IPS DF 6.9 (cell line): ENCODE measurements around the gene TES.

Source experiments
- DNase-seq: peaks from one replicate; pipeline ENCODE4 v3.0.0-alpha.2; 2013; ENCODE audit warnings: low read depth, low spot score
- H3K27ac ChIP-seq: one replicate; pipeline ENCODE4 v1.5.1; 2013; ENCODE audit warnings: low read length, control low read depth
- H3K27me3 ChIP-seq: 2 replicates; pipeline ENCODE4 v1.6.1; 2013; ENCODE audit warnings: mild to moderate bottlenecking, low read length; ENCODE audit not compliant: control insufficient read depth, insufficient read depth
- H3K36me3 ChIP-seq: 2 replicates; pipeline ENCODE4 v1.6.1; 2013; ENCODE audit warnings: low read length; ENCODE audit not compliant: control insufficient read depth, insufficient read depth
- H3K4me1 ChIP-seq: 2 replicates; pipeline ENCODE4 v1.6.1; 2013; ENCODE audit warnings: low read length; ENCODE audit not compliant: control insufficient read depth, insufficient read depth
- H3K4me3 ChIP-seq: 2 replicates; pipeline ENCODE4 v1.5.1; 2013; ENCODE audit warnings: mild to moderate bottlenecking, low read length
- H3K9me3 ChIP-seq: 2 replicates; pipeline ENCODE4 v1.6.1; 2013; ENCODE audit warnings: low read length, inconsistent platforms; ENCODE audit not compliant: control insufficient read depth, insufficient read depth
- WGBS: extraction: QIAGEN DNeasy Blood & Tissue Kit; methylation state at CpG from one replicate; pipeline ENCODE4 v1.1.7; 2013; ENCODE audit warnings: mixed read lengths, missing lambda C conversion rate; ENCODE audit not compliant: insufficient read length, insufficient coverage; 5-methylcytosine and 5-hydroxymethylcytosine counted together

Gene TES

GRCh38 chr7:116230191-116231005 lies 20.1 kb downstream of the TES start:
- no peak for DNase-seq
- no peaks in the 10 kb centered on the region for H3K36me3 ChIP-seq
- no peaks in the 10 kb centered on the region for H3K9me3 ChIP-seq
- H3K27ac ChIP-seq, result no peak overlapping the region
- no peaks in the 10 kb centered on the region for H3K27me3 ChIP-seq
- no peak overlapping the region for H3K4me3 ChIP-seq
- no CpG with 5 or more reads among the region's 4 CpGs for WGBS
- peaks cover 2% of the 10 kb centered on the region; the same call in 1 of the 2 replicates for H3K4me1 ChIP-seq

- H3K36me3 ChIP-seq, result no peaks in the 10 kb centered on the region
- H3K4me1 ChIP-seq, result peaks cover 2% of the 10 kb centered on the region; the same call in 1 of the 2 replicates
- H3K4me3 ChIP-seq, result no peak overlapping the region
- no peak overlapping the region for H3K27ac ChIP-seq
- no peak for DNase-seq
- H3K27me3 ChIP-seq, result no peaks in the 10 kb centered on the region
- WGBS, result no CpG with 5 or more reads among the region's 2 CpGs
- no peaks in the 10 kb centered on the region for H3K9me3 ChIP-seq
Observed at GRCh38 chr7:116231543-116231942, 21.2 kb downstream of the TES start.

- Histone ChIP-seq H3K4me1 (peaks cover 2% of the 10 kb centered on the region; the same call in 1 of the 2 replicates), H3K4me3 (no peak overlapping the region), H3K27me3 (no peaks in the 10 kb centered on the region), H3K36me3 (no peaks in the 10 kb centered on the region), H3K27ac (no peak overlapping the region), H3K9me3 (no peaks in the 10 kb centered on the region)
- no peak for DNase-seq
- no CpG with 5 or more reads among the region's 1 CpG for WGBS
Observed at GRCh38 chr7:116231949-116232348, 21.6 kb downstream of the TES start.

DNA sequence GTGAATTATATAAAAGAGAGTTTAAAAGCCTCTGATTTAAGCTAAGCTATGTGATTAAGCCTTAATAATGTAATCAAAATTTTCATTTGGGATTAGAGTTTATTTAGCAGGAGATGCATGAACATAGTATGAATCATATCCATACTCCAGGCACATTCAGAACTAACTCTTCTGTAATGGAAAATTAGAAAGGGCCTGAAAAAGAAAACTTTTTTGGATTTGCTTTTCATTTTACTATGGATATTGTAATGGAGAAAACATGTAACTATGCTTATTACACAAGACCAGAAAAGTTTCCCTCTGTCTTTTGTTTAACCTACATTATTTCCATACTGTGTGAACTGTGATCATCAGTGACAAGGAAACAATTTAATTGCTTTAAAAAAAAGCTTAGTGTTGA lies 22.0 kb downstream of the TES start:
- peaks cover 2% of the 10 kb centered on the region; the same call in 1 of the 2 replicates for H3K4me1 ChIP-seq
- H3K9me3 ChIP-seq, result no peaks in the 10 kb centered on the region
- H3K36me3 ChIP-seq, result no peaks in the 10 kb centered on the region
- H3K4me3 ChIP-seq, result no peak overlapping the region
- no peak for DNase-seq
- H3K27me3 ChIP-seq, result no peaks in the 10 kb centered on the region
- no peak overlapping the region for H3K27ac ChIP-seq

GRCh38 chr7:116232920-116233319 lies 22.6 kb downstream of the TES start:
- Histone ChIP-seq H3K9me3 (no peaks in the 10 kb centered on the region), H3K27me3 (no peaks in the 10 kb centered on the region), H3K36me3 (no peaks in the 10 kb centered on the region), H3K27ac (no peak overlapping the region), H3K4me1 (peaks cover 2% of the 10 kb centered on the region; the same call in 1 of the 2 replicates), H3K4me3 (no peak overlapping the region)
- no CpG with 5 or more reads among the region's 1 CpG for WGBS
- no peak for DNase-seq

GRCh38 chr7:116234517-116235200 lies 24.3 kb downstream of the TES start:
- Histone ChIP-seq H3K9me3 (no peaks in the 10 kb centered on the region), H3K27ac (no peak overlapping the region), H3K4me3 (no peak overlapping the region), H3K4me1 (peaks cover 2% of the 10 kb centered on the region; the same call in 1 of the 2 replicates), H3K27me3 (no peaks in the 10 kb centered on the region), H3K36me3 (no peaks in the 10 kb centered on the region)
- DNase-seq, result no peak
- WGBS, result no CpG with 5 or more reads among the region's 9 CpGs

- H3K4me1 ChIP-seq, result peaks cover 2% of the 10 kb centered on the region; the same call in 1 of the 2 replicates
- no peak for DNase-seq
- no peak overlapping the region for H3K27ac ChIP-seq
- no peaks in the 10 kb centered on the region for H3K36me3 ChIP-seq
- no peaks in the 10 kb centered on the region for H3K9me3 ChIP-seq
- H3K4me3 ChIP-seq, result no peak overlapping the region
- no peaks in the 10 kb centered on the region for H3K27me3 ChIP-seq
Observed at GRCh38 chr7:116235380-116235779, 25.0 kb downstream of the TES start.

- no peak for DNase-seq
- no peak overlapping the region for H3K4me3 ChIP-seq
- no peaks in the 10 kb centered on the region for H3K9me3 ChIP-seq
- WGBS, result no CpG with 5 or more reads among the region's 2 CpGs
- no peaks in the 10 kb centered on the region for H3K36me3 ChIP-seq
- H3K4me1 ChIP-seq, result peaks cover 2% of the 10 kb centered on the region; the same call in 1 of the 2 replicates
- H3K27me3 ChIP-seq, result no peaks in the 10 kb centered on the region
- no peak overlapping the region for H3K27ac ChIP-seq
Observed at GRCh38 chr7:116236020-116236630, 25.8 kb downstream of the TES start.

GRCh38 chr7:116239020-116239419 lies 28.7 kb downstream of the TES start:
- H3K27me3 ChIP-seq, result no peaks in the 10 kb centered on the region
- no peaks in the 10 kb centered on the region for H3K36me3 ChIP-seq
- no peak overlapping the region for H3K27ac ChIP-seq
- H3K4me3 ChIP-seq, result no peak overlapping the region
- no peaks in the 10 kb centered on the region for H3K4me1 ChIP-seq
- no peaks in the 10 kb centered on the region for H3K9me3 ChIP-seq
- WGBS, result no CpG with 5 or more reads among the region's 3 CpGs
- no peak for DNase-seq

- no peak for DNase-seq
- Histone ChIP-seq H3K4me1 (no peaks in the 10 kb centered on the region), H3K27ac (no peak overlapping the region), H3K36me3 (peaks cover under 1% of the 10 kb centered on the region; the same call in 1 of the 2 replicates), H3K4me3 (no peak overlapping the region), H3K27me3 (no peaks in the 10 kb centered on the region), H3K9me3 (peaks cover 2% of the 10 kb centered on the region)
- no CpG with 5 or more reads among the region's 2 CpGs for WGBS
Observed at GRCh38 chr7:116239434-116239833, 29.1 kb downstream of the TES start.
